ENCODE measurements around the gene CD244.

Gene CD244

DNA sequence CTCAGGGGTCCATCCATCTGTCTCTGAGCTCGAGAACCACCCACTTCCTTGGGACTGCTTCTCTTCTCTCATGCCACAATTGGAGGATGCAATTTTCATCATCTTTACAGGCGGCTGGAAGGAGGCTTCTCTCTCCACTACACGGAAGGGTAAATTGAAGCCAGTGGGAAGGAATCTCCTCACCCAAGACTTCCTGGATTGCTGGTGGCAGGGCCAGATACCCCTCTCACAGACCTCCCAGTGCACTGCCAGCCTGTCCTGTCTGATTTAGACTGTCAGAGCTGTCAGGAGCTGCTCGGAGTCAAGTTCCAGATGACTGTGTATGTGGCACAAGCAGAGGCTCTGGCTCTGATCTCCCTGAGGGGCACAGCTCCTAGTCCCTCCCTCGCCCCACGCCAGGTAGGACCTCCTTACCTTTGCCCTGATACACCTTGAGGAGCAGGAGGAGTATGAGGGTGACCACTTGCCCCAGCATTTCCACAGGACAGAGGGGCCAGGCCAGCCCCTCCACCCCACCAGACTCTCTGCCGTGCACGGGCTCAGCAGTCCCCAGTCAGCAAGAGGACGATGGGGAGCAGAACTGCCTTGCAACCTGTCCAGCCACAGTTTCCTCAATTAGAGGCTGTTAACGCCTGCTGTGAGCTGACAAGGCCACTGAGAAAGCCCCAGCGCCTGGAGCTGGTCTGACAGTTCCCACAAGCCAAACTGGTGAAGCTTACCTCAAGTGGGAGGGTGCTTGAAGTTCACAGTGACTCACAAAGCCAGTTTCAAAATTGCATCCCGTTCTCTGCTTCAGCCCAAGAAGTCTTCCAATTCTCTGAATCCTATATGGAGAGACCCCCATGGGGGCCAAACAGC, at the start of gene CD244:
CD244 (minus strand) TSS at position 685 of the 858 bp plus-strand sequence; CDS start at position 475, 210 bp downstream.
- Histone ChIP-seq H3K9me3 (ENCODE audit: severe bottlenecking) (peaks cover 11% of the 10 kb centered on the region), H3K27ac (no peak within 1 kb of the TSS), H3K4me3 (ENCODE audit: low read depth, low read length) (no peak within 1 kb of the TSS), H3K27me3 (ENCODE audit: insufficient read depth, low read depth, severe bottlenecking) (peaks cover 95% of the 10 kb centered on the region), H3K36me3 (no peaks in the 10 kb centered on the region)
- TF ChIP-seq CTCF (IDR thresholded peaks at IDR 0.05; ENCODE audit: low read depth, low read length): no peak
- DNase-seq: no peak

- TF ChIP-seq CTCF (IDR thresholded peaks at IDR 0.05; ENCODE audit: low read depth, low read length): no peak
- Histone ChIP-seq H3K36me3 (no peaks in the 10 kb centered on the region), H3K27ac (no peak overlapping the region), H3K9me3 (ENCODE audit: severe bottlenecking) (peaks cover 12% of the 10 kb centered on the region), H3K4me3 (ENCODE audit: low read depth, low read length) (no peak overlapping the region), H3K27me3 (ENCODE audit: insufficient read depth, low read depth, severe bottlenecking) (peaks cover 97% of the 10 kb centered on the region)
- DNase-seq: no peak
Measured at GRCh38 chr1:160911925-160912324, 49.2 kb upstream of the CD244 start.

DNA sequence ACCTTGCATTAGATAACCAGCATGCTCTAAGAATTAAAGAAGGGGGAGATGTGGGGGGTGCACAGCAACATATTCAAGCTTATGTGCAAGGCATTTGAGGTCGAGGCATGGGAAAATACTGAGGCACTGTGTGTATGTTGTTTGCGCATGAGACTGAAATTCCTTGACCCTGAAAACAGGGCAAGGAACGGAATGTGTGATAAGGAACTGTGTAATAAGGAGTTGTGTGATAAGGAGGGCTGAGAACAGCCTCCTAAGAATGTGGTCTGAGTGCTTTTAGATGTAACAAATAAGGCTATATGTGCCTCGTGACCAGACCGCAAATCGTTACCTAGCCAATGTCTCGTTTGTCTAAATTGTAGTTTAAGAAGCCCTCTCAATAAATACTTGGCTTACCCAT, 48.8 kb upstream of the CD244 start:
- Histone ChIP-seq H3K27ac (no peak overlapping the region), H3K27me3 (ENCODE audit: insufficient read depth, low read depth, severe bottlenecking) (peaks cover 97% of the 10 kb centered on the region), H3K9me3 (ENCODE audit: severe bottlenecking) (peaks cover 12% of the 10 kb centered on the region), H3K4me3 (ENCODE audit: low read depth, low read length) (no peak overlapping the region), H3K36me3 (no peaks in the 10 kb centered on the region)
- TF ChIP-seq CTCF (IDR thresholded peaks at IDR 0.05; ENCODE audit: low read depth, low read length): no peak
- DNase-seq: no peak

- H3K36me3 ChIP-seq: no peaks in the 10 kb centered on the region
- H3K27me3 ChIP-seq (ENCODE audit: insufficient read depth, low read depth, severe bottlenecking): peaks cover 97% of the 10 kb centered on the region
- no peak for DNase-seq
- peaks cover 12% of the 10 kb centered on the region for H3K9me3 ChIP-seq (ENCODE audit: severe bottlenecking)
- TF ChIP-seq CTCF (IDR thresholded peaks at IDR 0.05; ENCODE audit: low read depth, low read length): no peak
- no peak overlapping the region for H3K27ac ChIP-seq
- H3K4me3 ChIP-seq (ENCODE audit: low read depth, low read length): no peak overlapping the region
Measured at GRCh38 chr1:160910170-160910750, 47.6 kb upstream of the CD244 start.

DNA sequence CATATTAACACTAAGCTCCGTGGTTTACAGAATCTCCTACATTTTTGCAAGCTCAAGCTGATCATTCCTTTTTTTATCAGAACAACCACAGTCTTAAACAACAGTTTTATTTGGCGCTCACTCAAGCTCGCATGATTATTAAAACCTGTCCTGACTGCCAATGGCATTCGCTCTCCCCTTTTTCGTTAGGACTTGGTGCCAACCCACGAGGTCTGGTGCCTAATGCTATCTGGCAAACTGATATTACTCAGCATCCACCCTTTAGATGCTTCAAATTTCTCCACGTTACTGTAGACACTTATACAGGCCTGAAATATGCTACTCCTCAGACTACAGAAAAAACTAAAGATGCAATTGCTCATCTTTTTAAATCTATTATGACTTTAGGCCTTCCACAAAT, 45.3 kb upstream of the CD244 start:
- H3K36me3 ChIP-seq: no peaks in the 10 kb centered on the region
- no peak for DNase-seq
- H3K27me3 ChIP-seq (ENCODE audit: insufficient read depth, low read depth, severe bottlenecking): peaks cover 96% of the 10 kb centered on the region
- TF ChIP-seq CTCF (IDR thresholded peaks at IDR 0.05; ENCODE audit: low read depth, low read length): no peak
- no peak overlapping the region for H3K4me3 ChIP-seq (ENCODE audit: low read depth, low read length)
- H3K27ac ChIP-seq: no peak overlapping the region
- H3K9me3 ChIP-seq (ENCODE audit: severe bottlenecking): peaks cover 12% of the 10 kb centered on the region
